GM18951 (cell line): ENCODE measurements around the gene HCN4.

Experiments
- POLR2A ChIP-seq: IDR thresholded peaks from 4 replicates; pipeline ENCODE4 v1.6.1; 2011; ENCODE audit warnings: mild to moderate bottlenecking; ENCODE audit not compliant: insufficient read length, insufficient read depth; ENCODE audit errors: extremely low read depth
- in situ Hi-C: fragments of 300-500 bp; cut with MboI; formaldehyde crosslinking; loops from one replicate; pipeline ENCODE4 v1.12.0; 2022; ENCODE audit warnings: low sequenced_read_pairs, mixed read lengths, inconsistent platforms; ENCODE audit not compliant: unreplicated experiment

Gene HCN4

DNA sequence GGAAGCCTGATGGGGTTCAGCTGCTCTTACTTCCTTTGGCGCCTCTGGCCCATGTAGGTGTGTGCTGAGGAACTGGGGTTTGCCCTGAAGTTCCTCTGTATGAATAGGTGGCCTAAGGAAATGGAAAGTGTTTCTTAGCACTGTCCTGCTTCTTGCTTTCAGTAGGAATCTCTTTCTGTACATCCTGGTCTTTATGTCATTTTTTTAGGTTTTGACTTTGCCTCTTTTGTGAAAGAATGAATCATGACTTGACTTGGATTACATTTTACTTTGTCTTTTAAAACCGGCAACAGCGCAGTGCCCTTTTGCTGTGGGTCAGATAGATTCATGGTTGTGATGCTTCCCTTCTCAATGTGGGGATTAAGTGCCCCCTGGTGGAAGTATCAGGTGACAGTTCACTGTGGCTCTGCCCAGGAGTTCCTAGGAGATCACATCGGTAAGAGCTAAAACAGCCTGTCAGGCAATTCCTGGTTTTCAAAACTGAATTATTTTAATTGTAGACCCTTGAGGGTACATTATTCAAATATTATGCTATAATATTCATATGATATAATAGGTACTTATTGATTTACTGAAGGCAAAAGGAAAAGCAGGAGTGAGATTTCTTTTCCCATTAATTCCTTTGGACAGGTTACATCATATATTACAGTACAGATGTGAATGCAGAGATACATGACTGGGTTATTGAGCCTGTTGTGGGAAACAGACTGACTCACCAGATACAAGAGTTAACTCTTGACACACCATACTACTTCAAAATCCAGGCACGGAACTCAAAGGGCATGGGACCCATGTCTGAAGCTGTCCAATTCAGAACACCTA, 95.4 kb downstream of the HCN4 start:
- in situ Hi-C loops, result no loop called here
- TF ChIP-seq POLR2A, result no peak

DNA sequence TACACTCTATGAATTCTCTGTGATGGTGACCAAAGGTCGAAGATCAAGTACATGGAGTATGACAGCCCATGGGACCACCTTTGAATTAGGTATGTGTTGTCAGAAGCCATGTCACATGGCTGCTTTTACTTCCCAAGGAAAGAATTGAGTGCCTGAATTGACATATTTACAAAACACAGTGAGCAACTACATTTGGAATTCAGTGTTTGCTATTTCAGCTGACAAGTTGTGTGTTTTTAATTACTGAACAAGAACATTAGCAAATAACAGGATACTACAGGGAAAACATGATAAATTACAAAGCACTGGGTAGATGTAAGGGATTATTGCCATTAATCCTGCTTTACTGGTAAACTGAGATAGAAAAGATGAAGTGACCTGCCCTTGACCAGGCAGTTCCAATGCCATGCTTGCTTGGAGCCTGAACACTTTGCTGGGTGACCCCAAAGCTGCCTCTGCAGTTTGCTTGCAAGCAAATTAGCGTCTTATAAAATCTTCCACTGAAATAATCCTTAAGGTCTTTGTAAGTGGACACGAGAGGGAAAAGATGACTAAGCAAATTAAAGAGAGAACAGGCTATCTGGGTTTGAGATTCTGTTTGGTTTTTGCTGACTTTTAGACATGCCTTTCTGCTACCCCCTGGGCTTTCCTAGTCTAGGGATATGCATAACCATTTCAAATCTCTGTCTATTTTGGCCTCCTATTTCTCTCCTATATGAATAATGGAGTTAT, 98.2 kb downstream of the HCN4 start:
- no peak for TF ChIP-seq POLR2A
- in situ Hi-C loops, result no loop called here
